Kidney (tissue), 14 donors: ENCODE data around the gene FRZB. TPM values are rescaled to one million over a fixed set of nuclear protein-coding genes. Genes with fewer than 3 reads are reported as not detected.

Experiments used
- DNase-seq, 5 donors: peaks; one replicate each; pipeline ENCODE4 v3.0.0-alpha.2; 2013 to 2020
- FAIRE-seq: peaks from 2 replicates; lab custom pipeline; 2012; peaks lifted over from hg19 to GRCh38; lab: Jason Lieb, UNC
- H3K27ac ChIP-seq, 2 donors: one replicate each; pipeline ENCODE4 v1.7.0; 2013; ENCODE audit warnings: low read depth in 2 of 2, low read length in 2 of 2, inconsistent platforms in 1 of 2
- H3K27me3 ChIP-seq: one replicate; pipeline ENCODE4 v1.7.1; 2013; ENCODE audit warnings: low read length, inconsistent platforms; ENCODE audit not compliant: control insufficient read depth, insufficient read depth
- H3K36me3 ChIP-seq, 3 donors: one replicate each; pipeline versions ENCODE4 v1.7.0 to v1.7.1; 2013; ENCODE audit warnings: low read length in 3 of 3, control low read depth in 1 of 3, inconsistent platforms in 1 of 3; ENCODE audit not compliant: insufficient read depth in 3 of 3, control insufficient read depth in 2 of 3
- H3K4me1 ChIP-seq, 3 donors: one replicate each; pipeline versions ENCODE4 v1.7.0 to v1.7.1; 2013; ENCODE audit warnings: low read length in 3 of 3, inconsistent platforms in 1 of 3, low read depth in 1 of 3; ENCODE audit not compliant: control insufficient read depth in 2 of 3, insufficient read depth in 2 of 3
- H3K4me3 ChIP-seq, 3 donors: one replicate each; pipeline versions ENCODE4 v1.7.0 to v1.8.1; 2013; ENCODE audit warnings: low read length in 3 of 3, control low read depth in 1 of 3, inconsistent platforms in 1 of 3
- H3K9ac ChIP-seq, 3 donors: one replicate each; pipeline versions ENCODE4 v1.7.0 to v1.7.1; 2013; ENCODE audit warnings: low read length in 3 of 3, control low read depth in 1 of 3, inconsistent platforms in 1 of 3
- H3K9me3 ChIP-seq, 3 donors: one replicate each; pipeline versions ENCODE4 v1.7.0 to v1.7.1; 2013; ENCODE audit warnings: low read length in 3 of 3, control low read depth in 1 of 3, inconsistent platforms in 1 of 3; ENCODE audit not compliant: control insufficient read depth in 2 of 3, insufficient read depth in 1 of 3
- CTCF ChIP-seq: IDR thresholded peaks from 3 replicates; pipeline ENCODE4 v1.5.1; 2012; ENCODE audit warnings: mild to moderate bottlenecking, moderate library complexity, borderline replicate concordance; ENCODE audit not compliant: insufficient read depth; ENCODE audit errors: extremely low read depth
- intact Hi-C: fragments of 100-400 bp; cut with DNase I; formaldehyde crosslinking; loops from one replicate; pipeline ENCODE4 v1.11.1; 2022
- polyA plus RNA-seq: library from polyadenylated mRNA; stranded (reverse); fragments of 350-450 nt; fragmentation: Illumina TruSeq; extraction: RNeasy Lipid Tissue Mini Kit (QIAGEN cat#74804); gene quantifications from one replicate; pipeline ENCODE4 v1.2.3, GENCODE V29; 2014; ENCODE audit warnings: low read depth, low replicate concordance; ENCODE audit not compliant: insufficient read depth
- total RNA-seq: library from RNA; stranded (reverse); fragmentation: NEBNext Ultra II Directional; extraction: Animal tissue kit (Norgen Biotek cat#: 25700); gene quantifications from one replicate; pipeline ENCODE4 v1.2.1, GENCODE V29; 2021
- donor health status: control.
- donor health status: control.
- donor health status: control.
- donor health status: control.
- donor health status: control.
- donor health status: DM: yes; HTN: yes; CAD: no.
- donor health status: Normal renal cell carcinoma (clear cell type).

The FRZB gene
- total and polyA plus RNA-seq, 2 donors from 2014 or later: 12.9 to 21.3 TPM

DNA sequence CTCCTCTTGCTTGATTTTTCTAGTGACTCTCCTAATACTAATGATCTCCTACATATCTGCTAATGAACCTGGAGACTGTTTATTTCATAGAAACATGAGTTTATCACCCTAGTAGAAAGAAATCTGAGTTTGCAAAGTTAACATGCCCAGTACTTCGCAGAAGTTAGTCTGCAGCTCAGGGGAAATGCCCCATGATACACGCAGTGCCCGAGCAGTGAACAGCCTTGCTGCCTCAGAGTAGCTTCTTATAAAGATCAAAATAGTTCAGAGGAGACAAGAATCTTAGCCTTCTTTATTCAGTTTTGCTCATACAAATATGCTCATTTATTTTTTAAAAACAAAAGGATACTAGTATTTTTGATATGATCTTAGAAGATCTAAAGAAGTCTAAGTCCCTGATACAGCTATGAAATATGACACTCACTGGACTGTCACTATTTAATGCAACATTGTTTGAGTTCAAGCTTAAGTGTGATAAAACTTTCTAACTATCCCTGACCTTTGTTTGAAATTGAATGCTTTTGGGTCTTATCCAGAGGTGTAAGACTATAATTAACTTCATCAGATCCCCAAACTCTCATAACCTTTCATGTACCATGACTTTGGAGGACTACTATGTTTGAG is 20.5 kb downstream of the FRZB start:
- DNase-seq: no peak
- H3K4me3 ChIP-seq: no peak overlapping the region
- no peaks in the 10 kb centered on the region for H3K9me3 ChIP-seq
- FAIRE-seq: no peak
- no peak for TF ChIP-seq CTCF
- H3K4me1 ChIP-seq: no peaks in the 10 kb centered on the region
- H3K27me3 ChIP-seq: no peaks in the 10 kb centered on the region
- H3K9ac ChIP-seq: no peak overlapping the region
- H3K27ac ChIP-seq: no peak overlapping the region
- H3K36me3 ChIP-seq: no peaks in the 10 kb centered on the region
- intact Hi-C loops: no loop called here

DNA sequence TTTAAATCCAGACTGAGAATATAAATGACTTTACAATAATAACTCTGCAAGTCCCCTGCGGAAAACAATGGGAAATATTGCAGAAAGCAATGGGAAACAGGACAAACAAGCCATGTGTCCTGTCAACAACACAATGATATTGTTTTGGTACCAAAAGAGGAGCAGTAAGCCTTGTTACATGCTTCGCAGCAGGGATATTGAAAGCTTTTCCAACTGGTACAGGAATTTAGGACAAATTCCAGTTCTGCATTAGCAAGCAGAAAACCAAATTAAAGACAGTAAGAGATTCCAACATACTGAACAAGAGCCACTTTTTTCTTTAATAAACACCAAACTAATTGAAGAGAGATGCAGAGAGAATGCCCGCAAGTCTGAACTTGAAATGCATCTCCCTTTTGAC is 30.0 kb downstream of the FRZB start:
- TF ChIP-seq CTCF: no peak
- no peak overlapping the region for H3K9ac ChIP-seq
- no peaks in the 10 kb centered on the region for H3K27me3 ChIP-seq
- H3K9me3 ChIP-seq: no peaks in the 10 kb centered on the region
- H3K4me3 ChIP-seq: no peak overlapping the region
- no peak overlapping the region for H3K27ac ChIP-seq
- H3K4me1 ChIP-seq: no peaks in the 10 kb centered on the region
- H3K36me3 ChIP-seq: no peaks in the 10 kb centered on the region
- no peak for FAIRE-seq
- intact Hi-C loops: no loop called here
- DNase-seq: no peak

DNA sequence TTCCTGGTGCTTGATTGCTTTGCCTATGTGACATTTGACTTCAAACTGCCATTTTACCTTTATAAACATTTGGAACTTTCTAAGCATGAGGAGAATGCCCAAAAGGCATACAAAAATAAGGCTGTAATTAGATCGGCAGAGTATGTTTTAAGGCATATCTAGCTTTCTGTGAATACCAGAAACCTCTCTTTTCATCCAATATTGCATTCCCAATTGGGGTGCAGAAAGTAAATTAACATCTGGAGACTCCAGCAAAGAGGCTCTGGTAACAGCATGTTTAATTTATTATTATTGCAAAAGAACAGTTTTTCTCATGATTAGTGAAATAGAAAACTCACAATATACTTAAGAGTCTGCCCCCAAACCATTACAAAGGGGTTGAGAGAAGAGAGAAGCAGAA is 32.1 kb downstream of the FRZB start:
- H3K27me3 ChIP-seq: no peaks in the 10 kb centered on the region
- no peak overlapping the region for H3K4me3 ChIP-seq
- DNase-seq (no peak), FAIRE-seq (no peak)
- no peak overlapping the region for H3K27ac ChIP-seq
- TF ChIP-seq CTCF: no peak
- no peaks in the 10 kb centered on the region for H3K9me3 ChIP-seq
- no peaks in the 10 kb centered on the region for H3K4me1 ChIP-seq
- H3K9ac ChIP-seq: no peak overlapping the region
- no peaks in the 10 kb centered on the region for H3K36me3 ChIP-seq
- intact Hi-C loops: no loop called here
